ENCODE data around the gene SEMA3B.

SEMA3B gene

GRCh38 chr3:50265571-50265970 is 3.4 kb upstream of the SEMA3B start:
- TF ChIP-seq CTCF (conservative IDR thresholded peaks at IDR 0.05) = no peak
- no peak overlapping the region for H3K27ac ChIP-seq

- H3K27ac ChIP-seq = no peak overlapping the region
- TF ChIP-seq CTCF (conservative IDR thresholded peaks at IDR 0.05) = no peak
Observed at GRCh38 chr3:50266017-50266416, 2.9 kb upstream of the SEMA3B start.

- no peak overlapping the region for H3K27ac ChIP-seq
- no peak for TF ChIP-seq CTCF (conservative IDR thresholded peaks at IDR 0.05)
Observed at GRCh38 chr3:50266836-50267235, 2.1 kb upstream of the SEMA3B start.

GRCh38 chr3:50267280-50267913 is 1.6 kb upstream of the SEMA3B start:
- TF ChIP-seq CTCF (conservative IDR thresholded peaks at IDR 0.05) = no peak
- H3K27ac ChIP-seq = 0 out of 2 replicates have a peak overlapping the region, but pooled peaks have one; percentile 7

- no peak overlapping the region for H3K27ac ChIP-seq
Observed at GRCh38 chr3:50268276-50268675, 671 bp upstream of the SEMA3B start.

GRCh38 chr3:50269460-50269859 is 513 bp downstream of the SEMA3B start:
- TF ChIP-seq CTCF (conservative IDR thresholded peaks at IDR 0.05) = no peak
- no peak overlapping the region for H3K27ac ChIP-seq

More at GRCh38 chr3:50268276-50268675, 671 bp upstream of the SEMA3B start:
- no peak for TF ChIP-seq CTCF (conservative IDR thresholded peaks at IDR 0.05)

GRCh38 chr3:50269977-50270413 is 1.0 kb downstream of the SEMA3B start:
- no peak overlapping the region for H3K27ac ChIP-seq
- no peak for TF ChIP-seq CTCF (conservative IDR thresholded peaks at IDR 0.05)
